Upper lobe of right lung (tissue), 1 donor: ENCODE results near the gene TACC2. TPM values are rescaled to one million over a fixed set of nuclear protein-coding genes. Genes with fewer than 3 reads are reported as not detected.

Source experiments
- ATAC-seq: fragments of 200-7000 bp; cut with Tn5 transposase; one replicate; pipeline ENCODE4 v1.9.1; 2020; ENCODE audit warnings: mild to moderate bottlenecking, moderate library complexity
- DNase-seq: peaks from one replicate; pipeline ENCODE4 v3.0.0-alpha.2; 2020
- H3K27ac ChIP-seq: fragments of 200-600 bp; one replicate; pipeline ENCODE4 v1.8.0; 2022
- H3K27me3 ChIP-seq: fragments of 200-600 bp; one replicate; pipeline ENCODE4 v1.8.0; 2022; ENCODE audit warnings: mild to moderate bottlenecking
- H3K36me3 ChIP-seq: fragments of 200-600 bp; one replicate; pipeline ENCODE4 v1.8.0; 2022
- H3K4me1 ChIP-seq: fragments of 200-600 bp; one replicate; pipeline ENCODE4 v1.8.0; 2022
- H3K4me3 ChIP-seq: fragments of 200-600 bp; one replicate; pipeline ENCODE4 v1.8.0; 2022; ENCODE audit warnings: mild to moderate bottlenecking
- H3K9me3 ChIP-seq: fragments of 200-600 bp; one replicate; pipeline ENCODE4 v1.8.0; 2022
- intact Hi-C: fragments of 100-400 bp; cut with DNase I; formaldehyde crosslinking; loops from one replicate; pipeline ENCODE4 v1.11.0; 2022
- total RNA-seq: library from RNA; stranded (reverse); fragmentation: NEBNext Ultra II Directional; extraction: Animal tissue kit (Norgen Biotek cat#: 25700); gene quantifications from one replicate; pipeline ENCODE4 v1.2.1, GENCODE V29; 2021
- TF ChIP-seq, protein P1 (sequence below): fragments of 200-600 bp; IDR thresholded peaks from one replicate; pipeline ENCODE4 v1.8.0; 2022; ENCODE audit warnings: antibody characterized with exemption
- donor health status: DM: no; HTN: yes; CAD: no; lungs with severe emphysema.

The TACC2 gene
- total RNA-seq, 1 donor from 2014 or later = 236 TPM

DNA sequence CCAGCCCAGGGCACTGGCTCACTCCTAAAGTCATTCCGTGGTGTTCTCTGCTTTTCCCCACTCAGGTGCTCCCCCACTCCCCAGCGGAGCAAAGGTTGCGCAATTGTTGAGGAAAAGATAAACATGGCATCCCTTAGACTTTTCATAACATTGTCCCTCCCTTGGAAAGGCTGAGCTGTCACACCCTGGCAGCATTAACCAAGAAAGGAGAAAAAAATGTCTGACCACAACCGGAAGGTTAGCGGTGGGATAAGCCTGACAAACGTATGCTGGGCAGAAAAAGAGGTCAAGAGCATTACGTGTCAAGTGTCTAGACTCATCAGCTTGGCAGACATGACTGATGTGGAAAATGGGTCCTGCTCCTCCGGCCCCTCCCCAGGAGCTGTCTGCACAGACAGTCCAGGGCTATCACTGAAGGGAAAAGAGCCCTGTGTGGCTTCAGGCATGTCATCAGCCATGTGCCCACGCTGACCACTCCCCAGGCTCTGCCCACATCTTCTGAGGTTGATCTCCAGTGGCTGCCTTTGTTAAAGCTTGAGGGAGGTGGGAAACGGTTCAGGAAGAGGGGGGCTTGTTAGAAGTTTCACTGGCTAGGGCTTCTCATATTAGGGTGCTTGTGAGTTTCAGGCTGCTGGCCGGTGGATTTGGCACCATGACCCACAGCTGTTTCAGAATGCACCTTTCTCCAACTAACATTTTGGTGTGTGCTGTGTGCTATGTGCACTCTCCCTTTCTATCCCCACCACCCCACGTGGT lies 312.3 kb downstream of the TACC2 start:
- H3K4me3 ChIP-seq = no peak overlapping the region
- H3K4me1 ChIP-seq = peaks cover 4% of the 10 kb centered on the region
- intact Hi-C loops = no loop called here
- H3K36me3 ChIP-seq = no peaks in the 10 kb centered on the region
- H3K27me3 ChIP-seq = no peaks in the 10 kb centered on the region
- no peaks in the 10 kb centered on the region for H3K9me3 ChIP-seq
- no peak for ATAC-seq
- H3K27ac ChIP-seq = no peak overlapping the region
- TF ChIP-seq, protein P1, sequence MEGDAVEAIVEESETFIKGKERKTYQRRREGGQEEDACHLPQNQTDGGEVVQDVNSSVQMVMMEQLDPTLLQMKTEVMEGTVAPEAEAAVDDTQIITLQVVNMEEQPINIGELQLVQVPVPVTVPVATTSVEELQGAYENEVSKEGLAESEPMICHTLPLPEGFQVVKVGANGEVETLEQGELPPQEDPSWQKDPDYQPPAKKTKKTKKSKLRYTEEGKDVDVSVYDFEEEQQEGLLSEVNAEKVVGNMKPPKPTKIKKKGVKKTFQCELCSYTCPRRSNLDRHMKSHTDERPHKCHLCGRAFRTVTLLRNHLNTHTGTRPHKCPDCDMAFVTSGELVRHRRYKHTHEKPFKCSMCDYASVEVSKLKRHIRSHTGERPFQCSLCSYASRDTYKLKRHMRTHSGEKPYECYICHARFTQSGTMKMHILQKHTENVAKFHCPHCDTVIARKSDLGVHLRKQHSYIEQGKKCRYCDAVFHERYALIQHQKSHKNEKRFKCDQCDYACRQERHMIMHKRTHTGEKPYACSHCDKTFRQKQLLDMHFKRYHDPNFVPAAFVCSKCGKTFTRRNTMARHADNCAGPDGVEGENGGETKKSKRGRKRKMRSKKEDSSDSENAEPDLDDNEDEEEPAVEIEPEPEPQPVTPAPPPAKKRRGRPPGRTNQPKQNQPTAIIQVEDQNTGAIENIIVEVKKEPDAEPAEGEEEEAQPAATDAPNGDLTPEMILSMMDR = no peak
- no peak for DNase-seq

DNA sequence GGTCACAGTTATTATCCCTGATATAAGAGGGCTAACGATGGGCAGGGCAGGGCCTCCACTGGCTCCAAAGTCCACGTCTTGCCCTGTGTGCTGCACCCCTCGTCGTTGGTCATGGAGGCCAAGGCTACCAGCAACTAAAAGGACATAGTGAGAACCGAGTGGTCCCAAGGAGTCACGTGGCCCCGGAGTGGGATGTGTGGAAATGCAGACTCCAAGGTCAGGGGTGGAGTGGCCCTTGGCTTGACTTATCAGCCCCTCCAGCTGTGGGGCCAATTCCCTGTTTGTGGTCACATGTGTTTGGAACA lies 312.8 kb downstream of the TACC2 start:
- ATAC-seq (no peak), DNase-seq (no peak)
- H3K9me3 ChIP-seq = no peaks in the 10 kb centered on the region
- no peak overlapping the region for H3K4me3 ChIP-seq
- H3K36me3 ChIP-seq = no peaks in the 10 kb centered on the region
- intact Hi-C loops = no loop called here
- TF ChIP-seq, protein P1 = no peak
- peaks cover 4% of the 10 kb centered on the region for H3K4me1 ChIP-seq
- no peaks in the 10 kb centered on the region for H3K27me3 ChIP-seq
- H3K27ac ChIP-seq = no peak overlapping the region

DNA sequence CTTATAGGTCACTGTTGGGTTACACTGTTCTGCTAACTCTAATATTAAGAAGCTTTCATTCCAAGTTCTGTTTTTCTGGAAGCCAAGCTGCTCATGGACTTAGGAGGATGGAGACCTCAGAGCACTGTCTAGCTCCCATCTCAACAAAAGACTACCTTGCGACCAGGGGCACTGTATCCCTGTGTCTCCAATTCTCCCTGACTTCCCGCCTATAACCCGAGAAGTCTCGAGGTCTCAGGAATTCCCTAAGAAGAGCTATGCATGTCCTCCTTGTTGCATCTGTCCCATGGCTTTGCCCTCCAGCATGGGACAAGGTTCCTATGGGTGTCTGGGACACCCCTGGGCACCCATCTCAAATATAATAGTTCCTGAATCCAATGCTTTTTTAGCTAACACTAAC lies 313.4 kb downstream of the TACC2 start:
- Histone ChIP-seq H3K27me3 (no peaks in the 10 kb centered on the region), H3K9me3 (no peaks in the 10 kb centered on the region), H3K4me1 (peaks cover 4% of the 10 kb centered on the region), H3K27ac (no peak overlapping the region), H3K4me3 (no peak overlapping the region), H3K36me3 (no peaks in the 10 kb centered on the region)
- TF ChIP-seq, protein P1 = no peak
- ATAC-seq = no peak
- no peak for DNase-seq
- intact Hi-C loops = no loop called here

DNA sequence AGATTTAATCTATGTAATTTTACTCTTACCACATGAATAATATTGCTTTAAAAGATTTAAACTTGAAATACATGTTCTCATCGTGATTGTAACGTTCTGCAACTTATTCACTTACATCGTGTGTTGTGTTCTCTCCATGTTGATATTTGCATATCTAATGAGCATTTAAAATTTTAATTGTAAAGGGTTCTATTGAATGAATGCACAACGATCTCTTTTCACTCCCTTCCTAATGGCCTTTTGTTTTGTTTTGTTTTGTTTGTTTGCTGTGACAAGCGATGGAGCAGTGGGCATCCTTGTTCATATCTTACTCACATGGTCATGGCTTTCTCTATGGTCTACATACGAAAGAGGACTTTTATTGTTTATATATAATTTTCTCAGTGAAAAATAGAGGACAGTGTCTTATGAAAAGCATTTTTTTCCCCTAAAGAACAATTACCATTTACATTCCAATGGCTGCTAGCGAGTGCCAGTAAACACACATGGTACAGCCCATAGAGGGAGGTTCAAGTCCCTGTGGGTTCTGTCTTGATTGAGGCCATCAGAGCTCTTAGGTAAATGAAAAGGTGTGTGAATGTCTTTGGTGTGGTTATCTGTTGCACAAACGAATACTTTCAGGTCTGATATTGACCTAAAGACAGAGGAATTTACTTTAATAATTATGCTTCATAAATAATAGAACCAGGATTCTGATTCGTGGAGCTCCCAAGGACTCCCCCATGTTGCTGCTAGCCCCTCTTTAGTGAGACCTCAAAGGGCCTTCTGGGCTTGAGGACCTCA lies 314.5 kb downstream of the TACC2 start:
- no peak for DNase-seq
- Histone ChIP-seq H3K4me3 (no peak overlapping the region), H3K9me3 (no peaks in the 10 kb centered on the region), H3K36me3 (no peaks in the 10 kb centered on the region), H3K4me1 (peaks cover 13% of the 10 kb centered on the region), H3K27ac (no peak overlapping the region), H3K27me3 (no peaks in the 10 kb centered on the region)
- TF ChIP-seq, protein P1 = no peak
- ATAC-seq = no peak
- intact Hi-C loops = no loop called here

Other genes with a start within 250 kb of the TACC2 start
- 26.6 TPM for gene ATE1, start 61.1 kb upstream of the TACC2 start, total RNA-seq
- 38.4 TPM for gene NSMCE4A, start 13.9 kb upstream of the TACC2 start, total RNA-seq